H1 (cell line): ENCODE results near the gene HAND1. TPM values are rescaled to one million over a fixed set of nuclear protein-coding genes. Genes with fewer than 3 reads are reported as not detected.

ENCODE experiments used
- CTCF ChIA-PET: fragments of 300-600 bp; sonication (Branson Sonifier 250); formaldehyde crosslinking; loops from one replicate; lab custom pipeline; 2021; ENCODE audit not compliant: partially characterized antibody; lab: Charles Lee
- POLR2A ChIA-PET: fragments of 300-600 bp; sonication (Branson Sonifier 250); formaldehyde crosslinking; loops from one replicate; lab custom pipeline; 2021; ENCODE audit warnings: inconsistent platforms; ENCODE audit not compliant: partially characterized antibody; lab: Charles Lee
- DNase-seq, 2 experiments: peaks; one replicate each; pipeline versions ENCODE4 v3.0.0 to v3.0.0-alpha.2; 2010 to 2022; ENCODE audit warnings: low spot score in 2 of 2, low read depth in 1 of 2, mixed read lengths in 1 of 2
- FAIRE-seq: peaks from 2 replicates; lab custom pipeline; 2011; peaks lifted over from hg19 to GRCh38; lab: Jason Lieb, UNC
- H2AFZ ChIP-seq: 2 replicates; pipeline ENCODE4 v1.8.1; 2012; ENCODE audit warnings: low read length, inconsistent platforms
- H2AK5ac ChIP-seq: 2 replicates; pipeline ENCODE4 v1.6.1; 2013; ENCODE audit warnings: low read depth, low read length
- H2BK120ac ChIP-seq: replicated peaks from 2 replicates; pipeline ENCODE3; 2013; ENCODE audit warnings: low read depth, low read length, inconsistent platforms
- H2BK12ac ChIP-seq: 2 replicates; pipeline ENCODE4 v1.6.1; 2013; ENCODE audit warnings: low read depth, low read length
- H2BK15ac ChIP-seq: 2 replicates; pipeline ENCODE4 v1.6.1; 2013; ENCODE audit warnings: low read length
- H2BK20ac ChIP-seq: 2 replicates; pipeline ENCODE4 v1.6.1; 2013; ENCODE audit warnings: low read length
- H2BK5ac ChIP-seq: 2 replicates; pipeline ENCODE4 v1.6.1; 2013; ENCODE audit warnings: low read depth, low read length
- H3K14ac ChIP-seq: 2 replicates; pipeline ENCODE4 v1.6.1; 2013; ENCODE audit warnings: inconsistent platforms; ENCODE audit not compliant: insufficient read length
- H3K18ac ChIP-seq: 2 replicates; pipeline ENCODE4 v1.6.1; 2013; ENCODE audit warnings: low read length; ENCODE audit errors: extremely low read depth
- H3K23ac ChIP-seq: 2 replicates; pipeline ENCODE4 v1.6.1; 2013; ENCODE audit warnings: inconsistent platforms; ENCODE audit not compliant: insufficient read length
- H3K23me2 ChIP-seq: 2 replicates; pipeline ENCODE4 v1.6.1; 2013; ENCODE audit warnings: low read depth, low read length
- H3K27ac ChIP-seq: 2 replicates; pipeline ENCODE4 v1.6.1; 2011; ENCODE audit warnings: low read depth, low read length, inconsistent platforms
- H3K27me3 ChIP-seq, 4 experiments: replicated peaks in 1 of 4; 1 replicate in 1 of 4; 2 replicates in 3 of 4; pipeline versions ENCODE4 v1.6.1 to v1.8.1; 2011 to 2013; ENCODE audit warnings: low read length in 3 of 4, mild to moderate bottlenecking in 3 of 4, inconsistent platforms in 2 of 4, mixed read lengths in 2 of 4, moderate library complexity in 1 of 4; ENCODE audit not compliant: control insufficient read depth in 3 of 4, insufficient read depth in 3 of 4; ENCODE audit errors: extremely low read depth in 1 of 4
- H3K36me3 ChIP-seq, 4 experiments: 2 replicates each; pipeline versions ENCODE4 v1.6.1 to v1.8.1; 2011 to 2013; ENCODE audit warnings: mild to moderate bottlenecking in 4 of 4, low read length in 3 of 4, moderate library complexity in 2 of 4, control low read depth in 1 of 4, inconsistent platforms in 1 of 4; ENCODE audit not compliant: insufficient read depth in 4 of 4, control insufficient read depth in 2 of 4
- H3K4ac ChIP-seq: replicated peaks from 2 replicates; pipeline ENCODE3; 2013; ENCODE audit warnings: low read length, low read depth, mixed read lengths, inconsistent platforms; ENCODE audit not compliant: insufficient read length
- H3K4me1 ChIP-seq, 4 experiments: replicated peaks in 1 of 4; 1 replicate in 1 of 4; 2 replicates in 3 of 4; pipeline versions ENCODE4 v1.6.1 to v1.8.1; 2011 to 2013; ENCODE audit warnings: low read length in 3 of 4, inconsistent platforms in 2 of 4, mixed read lengths in 1 of 4; ENCODE audit not compliant: insufficient read depth in 4 of 4, control insufficient read depth in 3 of 4
- H3K4me2 ChIP-seq, 2 experiments: 2 replicates each; pipeline versions ENCODE4 v1.6.1 to v1.8.1; 2011 to 2013; ENCODE audit warnings: low read depth in 2 of 2, low read length in 2 of 2, control low read depth in 1 of 2, inconsistent platforms in 1 of 2, mild to moderate bottlenecking in 1 of 2; ENCODE audit not compliant: insufficient read depth in 1 of 2
- H3K4me3 ChIP-seq, 4 experiments: fragments of 200-600, 300-600 bp in 1 of 4; sonication (generic), shearing (Covaris generic), sonication (Bioruptor Twin) in 1 of 4; 2 replicates each; pipeline versions ENCODE4 v1.5.1 to v1.8.1; 2011 to 2016; ENCODE audit warnings: low read length in 4 of 4, low read depth in 3 of 4, control low read depth in 2 of 4, inconsistent platforms in 2 of 4, mild to moderate bottlenecking in 2 of 4, mixed read lengths in 1 of 4, moderate library complexity in 1 of 4; ENCODE audit not compliant: insufficient read depth in 2 of 4; ENCODE audit errors: extremely low read depth in 1 of 4
- H3K56ac ChIP-seq: replicated peaks from 2 replicates; pipeline ENCODE3; 2013; ENCODE audit warnings: low read depth, mild to moderate bottlenecking, mixed read lengths, low read length, inconsistent platforms; ENCODE audit not compliant: insufficient read length
- H3K79me1 ChIP-seq: 2 replicates; pipeline ENCODE4 v1.6.1; 2013; ENCODE audit warnings: low read depth, low read length, control low read depth
- H3K79me2 ChIP-seq, 2 experiments: 2 replicates each; pipeline versions ENCODE4 v1.6.1 to v1.8.1; 2012 to 2013; ENCODE audit warnings: low read length in 2 of 2, mild to moderate bottlenecking in 2 of 2, inconsistent platforms in 1 of 2; ENCODE audit not compliant: insufficient read depth in 2 of 2, control insufficient read depth in 1 of 2
- H3K9ac ChIP-seq, 4 experiments: replicated peaks in 1 of 4; 1 replicate in 1 of 4; 2 replicates in 3 of 4; pipeline versions ENCODE4 v1.6.1 to v1.8.1; 2011 to 2013; ENCODE audit warnings: low read depth in 3 of 4, low read length in 3 of 4, control low read depth in 2 of 4, mild to moderate bottlenecking in 2 of 4, moderate library complexity in 2 of 4, inconsistent platforms in 1 of 4; ENCODE audit errors: extremely low read depth in 1 of 4
- H3K9me3 ChIP-seq, 2 experiments: 2 replicates each; pipeline versions ENCODE4 v1.6.1 to v1.8.1; 2012 to 2013; ENCODE audit warnings: mild to moderate bottlenecking in 2 of 2, moderate library complexity in 2 of 2, control low read depth in 1 of 2, inconsistent platforms in 1 of 2, low read depth in 1 of 2, low read length in 1 of 2, mixed read lengths in 1 of 2; ENCODE audit not compliant: insufficient read depth in 2 of 2
- H4K20me1 ChIP-seq, 2 experiments: replicated peaks in 1 of 2; 2 replicates each; pipeline versions ENCODE3 to v1.8.1; 2011 to 2013; ENCODE audit warnings: inconsistent platforms in 2 of 2, low read length in 2 of 2, mild to moderate bottlenecking in 1 of 2; ENCODE audit not compliant: insufficient read depth in 2 of 2, control insufficient read depth in 1 of 2
- H4K5ac ChIP-seq: 2 replicates; pipeline ENCODE4 v1.6.1; 2013; ENCODE audit warnings: low read length, low read depth, mixed read lengths, inconsistent platforms; ENCODE audit not compliant: insufficient read length
- H4K8ac ChIP-seq: 2 replicates; pipeline ENCODE4 v1.8.0; 2013; ENCODE audit warnings: mild to moderate bottlenecking, moderate library complexity, low read length, inconsistent platforms; ENCODE audit not compliant: insufficient read depth; ENCODE audit errors: extremely low read depth
- H4K91ac ChIP-seq: replicated peaks from 2 replicates; pipeline ENCODE3; 2013; ENCODE audit warnings: low read length, mixed read lengths, inconsistent platforms; ENCODE audit not compliant: insufficient read length
- CREB1 ChIP-seq: IDR thresholded peaks from 2 replicates; pipeline ENCODE4 v1.6.1; 2012; ENCODE audit warnings: inconsistent platforms
- POLR2AphosphoS5 ChIP-seq: IDR thresholded peaks from 2 replicates; pipeline ENCODE4 v1.6.1; 2011; ENCODE audit warnings: low read depth, low read length
- WGBS, 2 experiments: shearing (Covaris generic) in 1 of 2; methylation state at CpG; one replicate each; pipeline versions ENCODE4 v1.1.6 to v1.1.7; 2013 to 2015; ENCODE audit warnings: low lambda C conversion rate in 2 of 2, mixed read lengths in 2 of 2, inconsistent platforms in 1 of 2, low coverage in 1 of 2, missing lambda C conversion rate in 1 of 2; ENCODE audit not compliant: insufficient replicate concordance in 2 of 2, insufficient coverage in 1 of 2, insufficient read length in 1 of 2; ENCODE audit errors: extremely low coverage in 1 of 2, missing lambda C conversion rate in 1 of 2; 5-methylcytosine and 5-hydroxymethylcytosine counted together
- polyA plus RNA-seq, 7 experiments: library from polyadenylated mRNA; depleted of rRNA in 3 of 7; stranded (reverse) in 5 of 7; unstranded in 2 of 7; fragments of >200 nt in 5 of 7; fragments of 200-250 nt in 2 of 7; gene quantifications; 1 replicate in 5 of 7; 2 replicates in 1 of 7; 4 replicates in 1 of 7; pipeline versions ENCODE4 v1.2.1 to v1.2.3, GENCODE V29; 2011 to 2013; ENCODE audit warnings: missing spikeins in 2 of 7, mixed read lengths in 2 of 7
- total RNA-seq: library from RNA; stranded (reverse); fragmentation: NEBNext Ultra II Directional; extraction: Animal tissue kit (Norgen Biotek cat#: 25700); gene quantifications from 2 replicates; pipeline ENCODE4 v1.2.1, GENCODE V29; 2021

HAND1 gene
- total and polyA plus RNA-seq, 2 of the 8 experiments (the other 6 are each of a cell fraction or from before 2014, with no cell fraction given), result 0.06 TPM; not detected in 1

DNA sequence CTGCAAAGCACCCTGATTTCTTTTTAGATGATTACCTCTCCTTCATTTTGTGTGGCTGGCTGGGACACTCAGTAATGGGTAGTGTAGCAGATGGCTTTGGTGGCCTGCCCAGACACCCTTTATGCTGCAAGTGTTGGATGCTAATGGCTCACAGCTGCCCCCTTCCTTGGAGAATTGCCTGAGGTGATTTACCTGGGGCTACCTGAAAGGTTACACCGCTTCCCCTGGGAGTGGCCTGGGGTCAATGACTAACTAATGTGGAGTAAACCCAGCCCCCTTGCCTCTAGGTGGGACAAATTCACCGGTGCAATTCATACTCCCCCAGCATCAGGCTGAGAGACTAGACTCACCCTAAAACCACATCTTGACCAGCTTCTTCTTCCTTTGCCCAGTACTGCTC, 23.5 kb upstream of the HAND1 start:
- Histone ChIP-seq H2BK12ac (no peak overlapping the region), H2BK20ac (no peak overlapping the region), H2BK15ac (no peak overlapping the region), H3K9ac (no peak overlapping the region), H3K4me3 (no peak overlapping the region), H2AK5ac (no peak overlapping the region), H4K8ac (no peak overlapping the region), H3K56ac (no peak overlapping the region), H3K4ac (no peak overlapping the region), H3K4me1 (peaks cover 0 to 4% (median 1%) of the 10 kb centered on the region in 4 experiments; a peak in 1 of 7 replicates), H3K79me2 (no peaks in the 10 kb centered on the region), H2BK5ac (no peak overlapping the region), H3K4me2 (no peak overlapping the region), H3K9me3 (no peaks in the 10 kb centered on the region), H3K36me3 (no peaks in the 10 kb centered on the region), H2BK120ac (no peak overlapping the region), H3K18ac (no peak overlapping the region), H4K5ac (no peak overlapping the region), H3K23me2 (no peaks in the 10 kb centered on the region), H2AFZ (no peak overlapping the region), H3K23ac (no peak overlapping the region), H3K27me3 (no peaks in the 10 kb centered on the region), H4K20me1 (no peaks in the 10 kb centered on the region), H3K79me1 (no peaks in the 10 kb centered on the region), H3K27ac (no peak overlapping the region), H4K91ac (no peak overlapping the region), H3K14ac (no peak overlapping the region)
- TF ChIP-seq POLR2AphosphoS5 (no peak), CREB1 (no peak)
- DNase-seq, result no peak
- FAIRE-seq, result no peak
- CTCF ChIA-PET, result interaction anchor here (0.6 to 7.9 kb wide), 6 partner anchors 10 to 113 kb away, joined by 3 to 87 read pairs (median 8); no protein-coding TSS in a partner anchor
- 24% methylated on average over 2 of the region's 2 CpGs; no CpG with 5 or more reads in 1 of the 2 experiments for WGBS, 2 experiments
- POLR2A ChIA-PET, result no interaction called here
